Kidney epithelial cell (primary cell): Measurements from ENCODE around the gene RCC1. TPM values are rescaled to one million over a fixed set of nuclear protein-coding genes. Genes with fewer than 3 reads are reported as not detected.

Experiments used
- DNase-seq: peaks from one replicate; pipeline ENCODE4 v3.0.0-alpha.2; 2010; ENCODE audit warnings: low read depth
- H3K27me3 ChIP-seq: 2 replicates; pipeline ENCODE4 v1.6.0; 2011; ENCODE audit warnings: low read length; ENCODE audit not compliant: control insufficient read depth, insufficient read depth
- H3K36me3 ChIP-seq: 2 replicates; pipeline ENCODE4 v1.5.1; 2011; ENCODE audit warnings: low read length; ENCODE audit not compliant: control insufficient read depth, insufficient read depth
- H3K4me3 ChIP-seq: 2 replicates; pipeline ENCODE4 v1.5.1; 2011; ENCODE audit warnings: low read depth, mild to moderate bottlenecking, control low read depth, low read length
- CTCF ChIP-seq: IDR thresholded peaks from 2 replicates; pipeline ENCODE4 v1.5.1; 2011; ENCODE audit warnings: mild to moderate bottlenecking, moderate library complexity, low read length, control low read depth, inconsistent platforms; ENCODE audit not compliant: insufficient read depth, poor library complexity, severe bottlenecking
- total RNA-seq: library from RNA; depleted of rRNA; stranded (reverse); fragments of >200 nt; gene quantifications from 2 replicates; pipeline ENCODE4 v1.2.3, GENCODE V29; 2015

RCC1 gene
- total RNA-seq = 37.6 and 45.2 TPM in 2 replicates

GRCh38 chr1:28505406-28506187, at the start of gene RCC1:
Gene RCC1, plus strand, starts transcription at chr1:28506043. Its CDS starts 23,824 bp downstream, at chr1:28529867.
- TF ChIP-seq CTCF = no peak
- Histone ChIP-seq H3K36me3 (peaks cover 5% of the 10 kb centered on the region), H3K27me3 (no peaks in the 10 kb centered on the region)

GRCh38 chr1:28456078-28456477, 49.8 kb upstream of the RCC1 start:
- H3K4me3 ChIP-seq = no peak overlapping the region
- TF ChIP-seq CTCF = no peak
- no peak for DNase-seq
- no peaks in the 10 kb centered on the region for H3K36me3 ChIP-seq
- H3K27me3 ChIP-seq = no peaks in the 10 kb centered on the region

More at GRCh38 chr1:28505406-28506187, at the start of gene RCC1:
- H3K4me3 ChIP-seq = peak within 1 kb of the TSS; percentile 81
- DNase-seq = peak; percentile 93

GRCh38 chr1:28457678-28458077, 48.2 kb upstream of the RCC1 start:
- TF ChIP-seq CTCF = no peak
- Histone ChIP-seq H3K4me3 (no peak overlapping the region), H3K36me3 (no peaks in the 10 kb centered on the region), H3K27me3 (no peaks in the 10 kb centered on the region)
- DNase-seq = no peak

GRCh38 chr1:28458237-28459228, 47.3 kb upstream of the RCC1 start:
- Histone ChIP-seq H3K27me3 (no peaks in the 10 kb centered on the region), H3K36me3 (peaks cover under 1% of the 10 kb centered on the region), H3K4me3 (no peak overlapping the region)
- DNase-seq = no peak
- no peak for TF ChIP-seq CTCF

- DNase-seq = no peak
- no peak overlapping the region for H3K4me3 ChIP-seq
- no peaks in the 10 kb centered on the region for H3K27me3 ChIP-seq
- TF ChIP-seq CTCF = no peak
- H3K36me3 ChIP-seq = peaks cover 1% of the 10 kb centered on the region
These were observed 39.5 kb upstream of the RCC1 start for GRCh38 chr1:28466226-28466778.
